ENCODE results near the gene WNK1.
"Not testable (repeated sequence)": the region's sequence is repeated elsewhere in the genome, so short reads cannot be mapped to it uniquely, and the experiment has no call there.

WNK1 gene

DNA sequence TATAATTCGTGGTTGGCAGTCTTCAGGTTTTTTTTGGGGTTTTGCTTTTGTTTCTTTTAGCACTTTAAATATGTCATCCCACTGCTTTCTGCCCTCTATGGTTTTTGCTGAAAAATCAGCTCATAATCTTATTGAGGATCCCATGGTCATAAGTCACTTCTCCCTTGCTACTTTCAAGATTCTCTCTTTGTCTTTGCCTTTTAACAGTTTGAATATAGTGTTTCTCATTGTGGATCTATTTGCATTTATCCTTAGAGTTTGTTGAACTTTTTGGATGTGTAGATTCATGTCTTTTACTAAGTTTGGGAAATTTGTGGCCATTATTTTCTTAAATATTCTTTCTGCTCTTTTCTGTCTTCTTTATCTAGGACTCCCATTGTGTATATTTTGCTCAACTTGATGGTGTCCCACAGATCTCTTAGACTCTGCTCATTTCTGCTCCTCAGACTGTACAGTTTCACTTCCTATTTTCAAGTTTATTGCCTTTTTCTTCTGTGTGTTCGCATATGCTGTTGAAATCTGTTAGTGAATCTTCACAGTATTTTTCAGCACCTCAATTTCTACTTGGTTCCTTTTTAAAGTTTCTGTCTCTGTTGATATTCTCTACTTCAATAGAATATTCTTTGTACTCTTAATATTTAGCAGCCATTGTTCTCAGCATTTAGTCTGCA, 70.8 kb downstream of the WNK1 start:
- no peak for DNase-seq

DNA sequence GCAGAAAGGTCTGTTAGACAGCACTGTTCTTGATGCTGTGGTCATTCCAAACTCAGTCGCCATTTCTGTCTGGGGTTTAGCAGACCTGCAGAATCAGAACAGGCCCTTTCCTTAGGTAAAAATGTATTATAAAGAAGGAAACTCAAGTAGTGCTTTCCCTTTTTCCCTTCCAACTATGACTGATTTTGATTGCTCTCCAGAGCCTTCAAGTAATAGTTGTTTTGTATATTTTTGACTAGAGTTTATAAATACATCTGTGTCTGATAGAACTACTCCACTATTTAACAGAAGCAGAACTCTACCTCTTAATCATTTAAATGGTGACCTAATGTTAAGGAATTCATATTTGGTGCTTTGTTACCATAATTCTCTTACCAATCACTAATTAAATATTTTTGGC, 74.0 kb downstream of the WNK1 start:
- DNase-seq = no peak

- DNase-seq = no peak
Measured at GRCh38 chr12:828726-829395, 76.5 kb downstream of the WNK1 start.

- DNase-seq = no peak
Measured at GRCh38 chr12:830111-830867, 77.9 kb downstream of the WNK1 start.

DNA sequence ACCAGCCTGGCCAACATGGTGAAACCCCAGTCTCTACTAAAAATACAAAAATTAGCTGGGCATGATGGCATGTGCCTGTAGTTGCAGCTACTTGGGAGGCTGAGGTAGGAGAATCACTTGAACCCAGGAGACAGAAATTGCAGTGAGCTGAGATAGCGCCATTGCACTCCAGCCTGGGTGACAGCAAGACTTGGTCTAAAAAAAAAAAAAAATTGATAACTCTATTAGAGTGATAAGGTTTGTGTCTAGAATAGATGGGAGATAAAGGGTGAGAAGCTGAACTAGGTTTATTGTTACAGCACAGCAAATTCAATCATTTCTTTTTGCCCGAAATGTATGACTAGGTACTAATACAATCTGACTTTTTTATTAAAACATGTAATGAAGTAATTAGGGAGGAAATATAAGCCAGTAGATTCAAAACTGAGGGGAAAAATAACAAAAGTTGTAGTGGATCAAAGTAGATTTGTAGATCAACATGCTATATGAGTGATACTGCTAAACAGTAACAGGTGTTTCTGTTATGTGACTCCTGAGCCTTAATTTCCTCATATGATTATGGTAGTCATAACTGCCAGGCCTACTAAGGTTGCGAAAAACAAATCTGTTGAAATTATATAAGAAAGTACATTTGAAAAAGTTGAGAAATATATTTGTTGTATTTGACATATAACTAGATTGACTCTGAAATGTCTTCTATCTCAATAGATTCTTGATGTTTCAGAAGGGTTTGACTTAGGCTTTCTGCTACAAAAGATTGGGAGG, 83.6 kb downstream of the WNK1 start:
- no peak for DNase-seq

DNA sequence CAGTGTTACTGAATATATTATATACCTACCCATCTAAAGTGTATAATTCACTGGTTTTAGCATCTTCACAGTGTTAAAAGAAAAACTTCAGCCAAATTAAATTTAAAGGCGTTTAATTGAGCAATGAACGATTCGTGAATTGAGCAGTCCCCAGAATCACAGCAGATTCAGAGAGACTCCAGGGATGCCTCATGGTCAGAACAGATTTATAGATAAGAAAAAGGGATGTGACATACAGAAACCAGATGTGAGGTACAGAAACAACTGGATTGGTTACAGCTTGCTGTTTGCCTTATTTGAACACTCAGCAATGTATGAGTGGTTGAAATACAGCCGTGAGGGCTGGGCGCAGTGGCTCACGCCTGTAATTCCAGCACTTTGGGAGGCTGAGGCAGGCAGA, 84.6 kb downstream of the WNK1 start:
- DNase-seq = no peak

DNA sequence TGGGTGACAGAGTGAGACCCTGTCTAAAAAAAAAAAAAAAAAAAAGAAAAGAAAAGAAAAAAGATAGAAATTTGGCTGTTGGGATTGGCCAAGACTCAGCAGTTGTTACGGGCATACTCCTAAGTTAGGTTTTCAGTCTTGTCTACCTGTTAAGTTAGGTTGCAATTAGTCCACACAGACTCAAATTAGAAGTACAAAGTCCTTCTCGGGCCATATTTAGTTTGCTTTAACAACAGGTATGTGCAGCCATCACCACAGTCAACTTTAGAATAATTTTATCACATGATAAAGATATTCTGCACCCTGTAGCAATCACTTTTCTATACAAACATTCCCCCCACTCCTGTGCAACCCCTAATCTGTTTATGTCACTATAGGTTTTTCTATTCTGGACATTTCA, 85.2 kb downstream of the WNK1 start:
- DNase-seq = no peak

GRCh38 chr12:843609-844008, 91.2 kb downstream of the WNK1 start:
- no peak for DNase-seq

DNA sequence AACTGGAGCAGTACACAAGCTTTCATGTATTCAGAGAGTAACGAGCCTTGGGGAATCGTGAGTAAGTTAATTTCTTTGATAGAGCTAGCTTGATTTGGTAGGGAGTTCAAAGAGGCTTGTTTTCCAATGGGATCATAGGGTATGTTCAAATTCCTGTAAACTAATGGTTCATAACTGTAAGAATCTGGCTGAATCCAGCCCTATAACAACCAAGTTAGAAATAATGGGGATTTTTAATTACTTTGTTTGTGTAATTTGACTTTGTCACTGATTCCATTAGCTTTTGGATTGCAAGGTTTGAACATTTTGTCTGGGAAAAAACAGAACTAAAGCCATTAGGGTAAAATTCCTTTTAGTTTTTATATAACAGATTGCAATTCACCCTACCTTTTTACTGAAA, 94.0 kb downstream of the WNK1 start:
- DNase-seq = no peak

DNA sequence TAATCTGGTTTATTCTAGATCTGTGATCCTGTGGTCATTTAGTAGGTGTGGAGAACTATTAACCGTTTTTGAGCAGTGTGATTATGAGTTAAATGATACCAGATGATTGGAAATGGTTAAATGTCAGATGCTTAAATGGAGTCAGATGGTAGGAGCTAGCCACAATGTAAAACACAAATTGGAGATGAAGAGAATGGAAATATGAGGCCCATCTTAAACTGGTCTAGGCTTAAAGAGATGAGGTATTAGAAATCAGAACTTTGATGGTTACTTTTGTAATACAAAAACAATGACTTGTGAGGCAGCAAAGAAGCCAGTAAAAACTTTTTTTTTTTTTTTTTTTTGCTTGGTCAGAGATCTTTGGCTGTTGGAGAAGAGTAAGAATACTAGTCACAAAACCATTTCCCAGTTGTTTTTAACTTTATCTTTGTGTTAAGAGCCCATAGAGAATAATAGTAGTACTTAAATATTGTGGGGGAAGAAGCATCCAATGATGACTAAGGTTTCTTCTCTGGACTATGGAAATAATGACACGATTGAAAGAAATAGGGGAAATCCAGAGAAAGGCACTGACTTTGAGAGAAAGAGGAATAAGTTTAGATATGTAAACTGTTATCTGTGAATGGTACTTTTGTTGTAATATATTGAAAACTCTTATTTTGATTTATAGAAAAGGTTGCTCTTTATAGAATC, 95.9 kb downstream of the WNK1 start:
- DNase-seq = no peak

DNA sequence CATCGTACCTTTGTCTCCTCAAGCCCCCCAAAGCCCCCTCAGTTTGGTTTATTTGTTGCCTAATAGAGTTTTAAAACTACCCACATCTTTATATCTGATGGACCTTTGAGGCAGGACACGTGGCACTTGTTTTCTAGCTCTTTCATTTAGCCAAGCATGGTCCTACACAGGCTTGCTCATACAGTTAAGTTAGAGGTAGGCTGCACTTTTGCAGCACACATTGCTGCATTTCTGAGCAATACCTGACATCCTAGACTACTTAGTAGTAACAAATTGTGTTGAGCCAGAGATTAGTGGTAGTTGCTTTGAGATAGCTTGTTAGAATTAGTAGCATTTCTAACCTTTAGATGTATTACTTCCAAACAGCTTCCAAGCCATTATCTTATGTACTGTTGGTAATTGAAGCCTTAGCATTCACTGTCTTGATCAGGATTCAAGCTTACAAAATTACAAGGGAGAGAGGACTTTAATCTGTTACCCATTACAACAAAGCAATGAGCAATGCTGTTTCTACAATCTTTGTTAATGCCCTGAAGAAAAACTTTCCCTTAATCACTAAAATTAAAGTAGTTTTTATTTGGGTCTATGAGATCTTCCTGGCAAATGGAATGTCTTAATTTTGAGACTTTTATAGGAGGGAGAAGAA, 96.6 kb downstream of the WNK1 start:
- no peak for DNase-seq

GRCh38 chr12:849733-850437, 97.5 kb downstream of the WNK1 start:
- not testable (repeated sequence) for DNase-seq

DNA sequence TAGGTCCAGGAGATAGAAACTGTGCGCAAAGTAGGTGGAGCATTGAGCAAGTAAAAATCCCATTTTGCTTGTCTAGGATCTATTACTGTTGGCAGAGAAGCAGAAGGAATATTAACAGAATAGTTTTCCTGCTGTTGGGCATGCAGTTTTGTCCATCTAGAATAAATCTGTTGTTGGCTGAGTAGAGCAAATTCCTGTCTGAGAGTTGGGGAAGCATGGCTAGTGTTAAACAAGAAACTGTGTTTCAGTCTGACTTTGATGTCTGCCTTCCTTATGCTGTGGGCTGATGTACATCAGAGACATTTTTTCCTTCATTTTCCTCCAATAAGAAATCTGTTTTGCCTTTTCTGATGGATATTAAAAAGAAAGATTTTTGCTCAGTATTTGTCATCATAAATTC, 99.0 kb downstream of the WNK1 start:
- no peak for DNase-seq

DNA sequence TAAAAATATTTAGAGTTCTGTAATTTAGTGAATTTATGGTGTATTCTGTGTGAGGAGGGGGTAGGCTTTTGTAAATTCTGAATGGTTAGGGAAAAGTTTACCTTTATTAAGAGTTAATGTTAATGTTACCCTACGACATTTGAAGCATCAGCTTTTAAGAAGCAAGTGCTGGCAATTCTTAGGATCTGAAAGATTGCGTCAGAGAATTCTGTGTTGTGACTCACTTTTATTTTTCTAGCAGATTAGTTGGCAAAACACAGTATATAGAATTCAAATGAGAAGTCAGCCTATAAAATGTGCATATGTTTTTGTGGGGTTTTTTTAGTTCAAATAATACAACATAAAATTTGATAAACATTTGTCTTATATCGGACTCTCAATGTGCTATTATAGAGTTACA, 99.5 kb downstream of the WNK1 start:
- DNase-seq = no peak

DNA sequence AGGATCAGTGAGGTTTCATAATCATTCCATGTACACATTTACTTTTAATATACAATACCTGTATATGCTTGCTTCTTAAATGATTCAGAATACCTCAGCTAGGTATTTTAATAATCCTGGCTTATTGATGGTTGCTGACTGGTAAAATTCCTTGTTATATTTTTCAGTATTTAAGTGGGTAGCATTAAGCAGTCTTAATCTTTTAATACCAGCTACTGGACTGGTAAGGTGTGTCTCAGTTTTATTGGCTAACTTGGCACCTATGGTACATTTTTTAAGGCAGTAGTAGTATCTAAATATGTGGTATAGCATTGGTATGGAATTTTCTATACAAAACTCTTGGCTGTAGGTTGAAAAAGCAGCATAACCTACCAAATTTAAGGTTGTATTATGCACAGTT, 100.5 kb downstream of the WNK1 start:
- DNase-seq = no peak

- DNase-seq = no peak
Measured at GRCh38 chr12:857611-858010, 105.2 kb downstream of the WNK1 start.

DNA sequence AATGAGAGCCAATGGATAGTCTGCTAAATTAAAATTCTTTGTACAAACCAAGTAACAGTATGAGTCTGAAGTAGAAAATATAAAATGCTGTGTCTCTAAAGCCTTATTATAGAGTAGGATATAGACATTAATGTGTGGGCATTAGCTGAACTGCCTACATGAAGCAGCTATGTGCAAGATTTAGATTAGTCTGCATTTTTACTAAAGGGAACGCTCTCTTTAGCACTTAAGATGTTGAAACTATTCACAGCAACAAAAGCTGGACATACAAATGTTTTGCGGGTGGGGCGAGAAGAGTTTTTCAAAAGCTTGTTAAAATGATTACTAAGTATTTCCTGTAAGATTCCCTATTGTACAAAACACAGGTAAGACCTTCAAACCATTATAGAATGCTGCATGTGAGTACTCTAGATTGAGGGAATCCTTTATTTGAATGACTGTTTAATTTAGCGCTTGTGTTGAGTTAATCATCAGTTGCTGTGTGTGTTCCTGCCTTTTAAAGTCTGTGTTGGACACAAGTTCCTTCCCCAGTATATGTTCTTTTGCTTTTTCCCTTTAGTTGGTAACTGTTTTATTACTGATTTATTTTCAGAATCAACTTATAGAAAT, 110.0 kb downstream of the WNK1 start:
- no peak for DNase-seq

DNA sequence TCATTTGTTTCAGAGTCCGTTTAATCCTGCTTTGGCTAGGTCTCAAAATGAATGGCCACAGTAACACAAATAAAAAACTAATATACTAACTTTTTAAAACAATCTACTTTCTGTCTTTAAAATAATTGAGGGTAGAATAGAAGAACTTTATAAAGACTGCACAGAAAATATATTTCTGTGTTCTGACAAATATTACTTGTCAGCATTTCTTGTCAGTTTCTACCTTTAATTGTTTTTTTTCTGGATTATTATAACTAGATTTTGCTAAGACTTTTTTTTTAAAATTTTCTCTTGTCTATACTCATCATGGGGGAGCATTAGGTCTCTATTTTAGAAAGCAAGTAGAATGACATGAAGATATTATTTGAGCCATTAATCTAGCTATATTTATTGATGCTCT, 110.9 kb downstream of the WNK1 start:
- no peak for DNase-seq

- no peak for DNase-seq
Measured at GRCh38 chr12:865614-866013, 113.2 kb downstream of the WNK1 start.

GRCh38 chr12:867905-868304, 115.5 kb downstream of the WNK1 start:
- no peak for DNase-seq

GRCh38 chr12:868722-869121, 116.3 kb downstream of the WNK1 start:
- DNase-seq = no peak
